G401.6 (cell line): ENCODE data around the gene CPXM1.
"Not testable (repeated sequence)": the region's sequence is repeated elsewhere in the genome, so short reads cannot be mapped to it uniquely, and the experiment has no call there.

Experiments used
- FAIRE-seq: peaks from 2 replicates; lab custom pipeline; 2012; peaks lifted over from hg19 to GRCh38; lab: Jason Lieb, UNC

The CPXM1 gene

DNA sequence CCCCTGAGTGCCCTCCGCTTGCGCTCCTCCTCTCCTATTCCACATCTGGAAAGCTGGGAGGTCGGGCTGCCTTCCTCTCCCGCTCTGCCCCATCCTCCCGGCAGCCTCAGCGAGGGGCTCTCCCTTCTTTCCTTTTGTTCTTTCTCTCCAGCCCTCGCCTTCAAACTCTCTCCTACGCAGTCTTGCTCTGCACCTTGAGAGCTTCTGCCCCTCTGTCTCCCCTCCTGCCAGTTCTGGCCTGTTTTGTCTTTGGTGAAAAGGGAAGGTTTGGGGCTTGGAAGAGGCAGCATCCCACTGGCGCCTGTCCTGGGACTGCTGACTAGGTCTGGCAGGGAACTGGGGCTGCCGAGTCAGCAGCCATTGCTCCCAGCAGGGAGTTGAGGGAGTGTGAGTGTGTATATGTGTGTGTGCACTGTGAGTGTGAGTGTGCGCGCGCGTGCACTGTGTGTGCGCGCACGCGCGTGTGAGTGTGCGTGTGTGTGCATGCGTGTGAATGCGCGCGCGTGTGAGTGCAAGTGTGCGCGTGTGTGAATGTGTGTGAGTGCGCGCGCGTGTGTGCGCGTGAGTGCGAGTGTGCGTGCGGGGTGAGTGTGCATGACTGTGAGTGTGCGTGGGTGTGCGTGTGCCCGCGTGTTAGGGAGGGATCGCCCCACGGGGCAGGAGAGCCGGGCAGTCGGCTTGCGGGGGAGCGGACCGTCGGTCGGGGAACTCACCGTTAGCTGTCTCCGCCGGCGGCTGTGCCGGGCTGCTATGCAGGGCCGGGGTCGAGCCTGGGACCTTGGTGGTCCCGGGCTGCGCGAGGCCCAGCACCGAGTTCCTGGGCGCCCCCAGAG is 523 bp downstream of the CPXM1 start:
- FAIRE-seq = no peak

DNA sequence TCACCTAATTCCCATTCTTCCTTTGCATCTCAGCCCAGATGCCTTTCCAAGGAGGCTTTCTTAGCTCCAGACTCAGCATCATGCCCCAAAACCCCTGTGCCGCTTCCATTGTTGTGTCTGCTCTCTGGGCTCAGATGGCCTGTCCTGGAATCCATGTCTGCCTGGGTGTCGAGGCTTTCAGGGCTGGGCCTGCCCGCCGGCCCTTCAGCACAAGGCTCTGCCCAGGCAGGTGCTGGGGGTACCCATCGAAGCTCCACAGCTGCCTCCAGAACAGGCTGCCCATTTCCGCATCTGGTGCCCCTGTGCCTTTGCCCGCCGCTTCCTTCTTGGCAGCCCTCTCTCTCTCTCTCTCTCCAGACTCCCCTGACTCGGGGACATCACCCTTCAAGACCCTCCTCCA is 1.2 kb downstream of the CPXM1 start:
- no peak for FAIRE-seq

DNA sequence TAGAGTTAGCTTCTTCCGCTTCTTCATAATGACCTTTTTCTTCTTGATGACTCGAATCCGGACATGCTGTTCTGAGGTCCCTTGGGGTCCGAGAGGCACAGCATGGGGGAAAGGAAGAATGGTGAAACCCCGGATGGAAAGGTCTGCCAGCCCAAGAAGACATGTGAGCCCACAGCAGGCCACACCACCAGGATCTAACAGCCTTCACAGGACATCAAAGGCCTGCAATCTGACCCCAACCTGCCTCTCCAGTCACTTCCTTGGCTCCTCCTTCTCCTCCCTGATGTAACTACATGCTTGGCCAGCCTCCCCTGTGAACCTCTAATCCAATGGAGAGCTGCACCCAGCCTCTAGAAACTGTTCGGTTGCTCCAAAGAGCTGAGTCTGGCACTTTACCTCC is 1.6 kb downstream of the CPXM1 start:
- FAIRE-seq = peak; percentile 6

DNA sequence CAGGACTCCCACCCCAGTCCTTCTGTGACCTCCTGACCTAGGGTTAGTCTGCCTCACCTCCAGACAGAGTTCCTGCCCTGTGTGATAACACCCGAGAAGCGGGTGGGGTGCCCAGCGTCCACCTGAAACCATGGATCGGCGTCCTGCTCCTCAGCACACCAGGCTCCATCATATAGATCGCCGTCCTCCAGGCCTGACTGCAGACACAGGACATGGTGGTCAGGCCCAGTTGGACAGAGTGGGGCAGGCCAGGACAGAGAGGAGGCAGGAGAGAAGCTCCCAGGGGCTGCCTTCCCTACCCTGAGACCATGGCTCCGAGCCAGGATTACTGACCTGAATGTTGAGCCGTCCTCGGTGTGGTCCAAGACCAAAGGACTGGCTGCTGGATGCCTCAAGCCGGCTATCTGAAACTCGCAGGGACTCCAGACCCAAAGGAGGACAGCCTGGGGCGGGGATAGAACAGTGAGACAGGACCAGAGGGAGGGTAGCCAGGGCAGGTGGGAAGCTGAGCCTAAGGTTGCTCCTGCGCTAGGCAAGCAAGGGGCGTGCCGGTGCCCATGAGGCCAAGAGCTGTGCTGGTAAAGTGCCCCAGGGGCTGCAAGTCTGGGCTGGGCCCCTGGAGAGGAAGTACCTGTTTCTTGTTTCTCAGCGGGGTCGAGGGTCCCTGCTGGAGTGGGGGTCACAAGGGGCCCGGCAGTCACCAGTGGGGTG is 2.2 kb downstream of the CPXM1 start:
- FAIRE-seq = no peak

DNA sequence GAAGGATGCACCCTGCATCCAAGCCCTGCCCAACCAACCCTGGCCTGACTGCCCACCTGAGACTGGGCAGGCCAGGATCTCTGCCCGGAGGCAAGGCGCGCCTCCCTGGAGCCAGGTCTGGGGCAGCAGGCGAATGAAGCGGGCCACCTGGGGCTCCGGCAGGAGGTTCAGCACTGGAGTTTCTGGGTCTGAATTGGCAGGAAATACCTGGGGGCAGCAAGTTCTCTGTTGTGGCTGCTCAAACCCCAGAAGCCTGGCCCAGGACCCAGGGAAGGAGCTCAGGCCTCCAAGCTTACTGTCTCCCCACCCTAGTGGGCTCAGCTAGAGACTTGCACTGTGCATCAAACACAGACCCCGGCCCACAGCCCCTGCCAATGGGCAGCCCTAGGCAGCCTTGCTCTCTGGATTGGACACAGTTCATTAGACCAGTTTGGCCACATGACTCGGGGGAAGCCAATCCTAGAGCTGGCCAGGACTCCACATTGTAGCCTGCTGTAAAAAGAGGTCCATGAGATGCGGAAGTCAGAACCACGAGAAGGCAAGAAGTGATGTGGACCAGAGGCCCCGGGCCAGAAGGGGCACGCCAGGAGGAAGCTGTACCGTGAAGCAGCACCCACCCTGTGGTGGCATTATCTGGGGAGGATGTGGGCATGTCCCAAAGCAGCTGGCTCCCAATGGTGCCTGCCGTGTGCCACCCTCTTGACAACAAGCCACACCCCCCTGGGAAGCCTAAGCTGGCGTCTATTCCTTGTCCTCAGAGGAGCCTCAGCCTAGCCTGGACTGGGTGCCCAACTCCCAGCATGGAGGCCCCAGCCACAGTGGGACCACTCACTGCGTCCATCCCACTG is 3.1 kb downstream of the CPXM1 start:
- FAIRE-seq = no peak

DNA sequence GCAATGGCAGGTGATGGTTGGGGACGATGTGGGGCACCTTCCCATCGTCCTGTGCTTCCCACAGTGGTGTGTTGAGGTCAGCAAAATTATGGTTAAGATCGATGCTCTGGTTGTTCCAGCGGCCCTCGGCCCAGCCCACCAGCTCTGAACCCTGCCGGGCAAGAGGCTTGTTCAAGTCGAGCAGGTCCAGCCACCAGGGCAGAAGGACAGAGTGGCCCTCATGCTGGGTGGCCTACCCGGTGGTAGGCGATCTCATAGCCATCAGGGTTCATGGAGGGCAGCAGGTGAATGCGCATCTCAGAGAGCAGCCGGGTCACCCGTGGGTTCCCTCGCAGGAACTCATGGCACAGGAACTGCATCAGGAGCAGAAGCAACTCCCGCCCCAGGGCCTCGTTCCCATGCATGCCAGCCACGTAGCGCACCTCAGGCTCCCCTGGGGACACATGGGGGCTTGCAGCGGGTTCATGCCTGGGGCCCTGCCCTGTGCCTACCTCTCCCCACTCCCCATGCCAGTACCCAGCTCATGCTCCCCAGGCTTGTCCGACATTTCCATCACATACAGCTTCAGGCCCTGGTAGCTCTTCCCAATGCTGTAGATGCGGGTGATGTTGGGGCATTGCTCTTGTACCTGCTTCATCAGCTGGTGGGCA is 4.3 kb downstream of the CPXM1 start:
- no peak for FAIRE-seq

DNA sequence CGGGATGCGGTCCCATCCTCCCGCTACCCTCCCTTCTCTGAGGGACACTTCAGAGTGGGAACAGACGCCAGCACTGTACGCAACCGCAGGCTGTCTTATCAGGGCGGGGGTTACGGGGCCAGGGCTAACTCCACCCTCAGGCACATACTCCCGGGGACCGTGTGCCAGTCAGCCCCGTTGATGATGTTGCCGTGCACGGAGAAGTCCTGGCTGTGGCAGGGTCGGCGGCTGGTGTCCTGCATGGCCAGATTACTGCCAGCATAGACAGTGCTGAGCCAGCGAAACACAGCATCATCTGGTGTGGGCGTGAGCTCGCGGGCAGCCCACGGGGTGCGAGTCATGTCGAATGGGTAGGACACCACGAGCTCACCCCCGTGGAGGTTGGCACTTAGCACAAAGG is 5.0 kb downstream of the CPXM1 start:
- no peak for FAIRE-seq

DNA sequence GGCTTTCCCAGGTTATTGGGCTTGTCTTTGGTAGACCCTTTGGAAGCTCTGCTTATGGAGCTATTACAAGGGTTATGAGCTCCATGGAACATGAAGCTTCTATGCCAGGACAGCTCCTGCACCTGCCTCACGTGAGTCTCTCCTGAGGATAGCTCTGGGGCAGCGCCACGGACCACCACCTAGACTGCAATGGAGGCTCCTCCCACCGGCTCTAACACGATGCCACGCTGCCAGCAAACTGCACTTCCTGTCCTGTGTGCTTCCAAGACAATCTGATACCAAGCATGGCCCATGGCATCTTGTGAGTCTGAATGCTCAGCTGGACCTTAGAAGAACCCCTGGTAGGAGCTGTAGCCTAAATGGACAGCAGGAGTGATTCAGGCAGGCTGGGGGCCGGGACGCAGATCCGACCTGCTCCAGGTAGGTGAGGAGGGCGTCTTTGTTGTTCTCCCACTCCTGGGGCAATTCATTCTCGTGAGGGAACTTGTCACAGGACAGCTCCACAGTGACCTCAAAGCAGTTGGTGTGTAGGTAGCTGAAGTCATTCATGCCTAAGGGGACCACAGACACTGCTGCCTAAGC is 5.5 kb downstream of the CPXM1 start:
- no peak for FAIRE-seq

DNA sequence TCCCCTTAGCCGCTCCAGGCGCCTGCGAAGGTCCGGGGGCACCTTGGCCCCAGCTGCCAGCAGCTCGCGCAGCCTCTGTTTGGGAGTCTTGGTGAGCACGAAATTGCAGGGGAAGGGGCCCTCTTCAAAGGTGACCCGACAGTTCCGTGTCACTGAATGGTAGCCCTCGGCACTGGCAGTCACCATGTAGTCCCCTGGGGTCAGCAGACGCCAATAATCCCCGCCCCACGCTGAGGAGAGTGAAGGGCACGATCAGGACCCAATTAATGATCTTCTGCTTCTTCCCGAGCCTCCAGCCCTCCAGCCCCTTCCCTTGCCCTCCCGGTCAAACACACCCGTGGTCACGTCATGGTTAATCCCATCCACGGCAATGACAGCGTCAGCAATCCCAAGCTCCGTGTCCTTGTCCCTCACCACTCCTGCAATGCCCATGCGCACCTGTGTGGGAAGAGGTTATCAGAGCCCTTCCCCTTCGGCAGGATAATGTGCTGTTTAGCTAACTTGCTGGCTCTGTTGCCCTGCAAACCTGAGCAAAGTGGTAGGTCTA is 6.2 kb downstream of the CPXM1 start:
- FAIRE-seq = no peak

DNA sequence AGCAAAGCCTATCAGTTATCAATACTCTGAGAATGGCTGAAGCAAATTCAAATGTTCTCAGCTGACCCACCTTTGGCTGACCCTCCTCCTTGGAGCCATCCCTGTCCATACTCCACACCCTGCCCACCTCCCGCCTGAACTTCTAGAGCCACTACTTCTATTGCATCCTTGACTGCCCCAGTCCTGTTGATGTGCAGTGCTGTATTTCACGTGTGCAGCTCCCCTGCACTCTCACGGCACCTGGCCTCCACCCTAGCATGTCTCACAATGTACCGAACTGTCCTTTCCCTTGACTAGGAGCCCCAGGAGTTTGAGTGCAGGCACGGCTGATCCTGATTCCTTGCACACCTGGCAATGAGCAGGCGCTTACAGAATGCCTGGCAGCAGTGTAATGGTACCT is 7.0 kb downstream of the CPXM1 start:
- no peak for FAIRE-seq

DNA sequence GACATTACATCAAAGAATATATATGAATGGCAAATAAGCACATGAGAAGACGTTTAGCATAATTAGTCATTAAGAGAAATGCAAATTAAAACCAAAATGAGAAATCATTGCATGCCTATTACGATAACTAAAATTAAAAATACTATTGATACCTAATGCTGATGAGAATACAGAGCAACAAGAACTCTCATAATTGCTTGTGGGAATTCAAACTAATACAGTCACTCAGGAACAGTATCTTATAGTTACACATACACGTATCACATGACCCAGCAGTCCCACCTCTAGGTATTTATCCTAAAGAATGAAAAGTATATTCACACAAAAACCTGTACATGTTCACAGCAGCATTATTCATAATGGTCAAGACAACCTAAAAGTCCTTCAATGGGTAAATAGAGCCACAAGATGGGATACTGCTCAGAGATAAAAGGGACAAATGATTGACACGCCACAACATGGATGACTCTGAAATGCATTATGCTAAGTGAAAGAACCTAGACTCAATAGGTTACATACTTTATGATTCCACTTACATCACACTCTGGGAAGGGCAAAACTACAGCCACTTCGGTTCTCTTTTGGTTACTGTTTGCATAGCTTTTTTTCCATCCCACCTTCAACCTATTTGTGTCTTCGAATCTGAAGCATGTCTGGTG is 16.4 kb downstream of the CPXM1 start:
- no peak for FAIRE-seq

DNA sequence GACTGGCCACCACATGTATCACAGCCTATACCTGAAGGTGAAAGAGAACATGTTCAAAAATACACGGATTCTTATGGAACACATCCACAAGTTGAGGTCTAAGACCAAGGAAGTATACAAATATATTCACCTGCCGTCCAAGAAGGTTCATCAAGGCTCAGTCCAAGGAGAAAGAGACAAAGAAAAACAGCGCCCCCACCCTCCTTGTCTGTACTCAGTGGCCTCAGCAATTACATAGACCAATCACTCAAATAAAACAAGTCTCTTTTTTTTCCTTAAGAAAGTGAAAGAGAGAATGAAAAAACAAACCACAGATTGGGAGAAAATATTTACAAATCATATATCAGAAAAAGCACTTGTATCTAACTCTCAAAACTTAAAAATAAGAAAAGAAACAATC is 19.5 kb downstream of the CPXM1 start:
- no peak for FAIRE-seq

DNA sequence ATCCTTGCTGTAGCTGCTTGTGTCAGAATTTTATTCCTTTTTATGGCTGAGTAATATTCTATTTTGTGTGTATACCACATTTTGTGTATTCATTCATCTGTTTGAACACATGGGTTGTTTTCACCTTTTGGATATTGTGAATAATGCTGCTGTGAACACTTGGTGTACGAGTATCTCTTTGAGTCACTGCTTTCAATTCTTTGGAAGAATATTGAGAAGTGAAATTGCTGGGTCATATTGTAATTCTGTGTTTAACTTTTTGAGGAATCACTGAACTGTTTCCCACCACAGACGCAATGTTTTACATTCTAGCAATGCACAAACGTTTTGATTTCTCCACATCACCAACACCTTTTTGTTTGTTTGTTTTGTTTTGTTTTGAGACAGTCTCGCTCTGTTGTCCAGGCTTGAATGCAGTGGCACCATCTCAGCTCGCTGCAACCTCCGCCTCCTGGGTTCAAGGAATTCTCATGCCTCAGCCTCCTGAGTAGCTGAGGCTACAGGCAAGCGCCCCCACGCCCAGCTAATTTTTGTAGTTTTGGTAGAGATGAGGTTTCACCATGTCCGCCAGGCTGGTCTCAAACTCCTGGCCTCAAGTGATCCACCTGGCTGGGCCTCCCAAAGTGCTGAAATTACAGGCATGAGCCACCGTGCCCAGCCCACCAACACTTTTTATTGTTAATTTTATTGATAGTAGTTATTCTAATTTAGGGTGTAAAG is 21.7 kb downstream of the CPXM1 start:
- no peak for FAIRE-seq

DNA sequence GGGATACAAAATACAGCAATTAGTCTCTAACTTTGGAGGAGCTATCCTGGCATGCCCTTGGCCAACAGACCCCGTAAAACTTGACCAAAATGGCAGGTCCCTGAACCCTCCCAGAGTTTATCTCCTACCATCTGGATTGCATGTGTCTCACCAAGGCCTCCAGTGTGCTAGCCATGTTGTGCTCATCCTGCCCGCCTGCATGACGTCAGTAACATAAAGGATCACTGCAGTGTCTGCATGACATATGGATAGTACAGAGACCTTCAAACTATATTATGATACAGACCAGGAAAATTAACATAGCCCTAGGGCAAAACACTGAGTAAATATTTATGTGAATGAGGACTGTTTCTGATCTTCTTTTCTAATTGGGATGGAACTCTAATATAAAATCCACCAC is 25.3 kb downstream of the CPXM1 start:
- FAIRE-seq = no peak

DNA sequence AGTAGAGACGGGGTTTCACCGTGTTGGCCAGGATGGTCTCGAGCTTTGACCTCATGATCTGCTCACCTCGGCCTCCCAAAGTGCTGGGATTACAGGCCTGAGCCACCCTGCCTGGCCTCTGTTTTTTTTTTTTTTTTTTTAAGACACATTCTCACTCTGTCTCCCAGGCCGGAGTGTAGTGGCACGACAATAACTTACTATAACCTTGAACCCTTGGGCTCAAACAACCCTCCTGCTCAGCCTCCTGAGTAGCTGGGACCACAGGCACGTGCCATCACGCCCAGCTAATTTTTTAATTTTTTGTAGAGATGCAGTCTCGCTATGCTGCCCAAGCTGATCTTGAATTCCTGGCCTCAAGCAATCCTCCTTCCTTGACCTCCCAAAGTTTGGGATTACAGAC is 26.6 kb downstream of the CPXM1 start:
- no peak for FAIRE-seq

DNA sequence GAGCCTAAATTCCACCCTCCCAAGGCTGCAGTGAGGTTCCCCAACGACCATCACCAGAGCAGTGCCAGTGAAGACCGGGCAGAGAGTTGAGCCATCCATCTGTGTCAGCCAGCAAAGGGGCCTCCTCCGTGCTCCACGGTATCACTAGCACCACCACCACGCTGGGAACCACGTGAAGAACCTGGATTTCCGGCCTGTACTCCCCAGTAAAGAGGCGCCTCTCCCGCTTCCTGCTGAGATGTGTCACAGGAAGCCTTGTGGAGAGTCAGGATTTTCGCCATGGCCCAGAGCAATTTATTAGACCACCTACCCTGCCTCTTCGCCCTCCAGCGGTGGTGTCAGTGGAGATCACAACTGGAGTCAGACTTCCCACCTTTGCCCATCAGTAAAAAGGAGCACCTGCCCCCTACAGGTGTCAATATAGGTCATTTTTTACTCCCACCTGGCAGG is 28.8 kb downstream of the CPXM1 start:
- FAIRE-seq = no peak

DNA sequence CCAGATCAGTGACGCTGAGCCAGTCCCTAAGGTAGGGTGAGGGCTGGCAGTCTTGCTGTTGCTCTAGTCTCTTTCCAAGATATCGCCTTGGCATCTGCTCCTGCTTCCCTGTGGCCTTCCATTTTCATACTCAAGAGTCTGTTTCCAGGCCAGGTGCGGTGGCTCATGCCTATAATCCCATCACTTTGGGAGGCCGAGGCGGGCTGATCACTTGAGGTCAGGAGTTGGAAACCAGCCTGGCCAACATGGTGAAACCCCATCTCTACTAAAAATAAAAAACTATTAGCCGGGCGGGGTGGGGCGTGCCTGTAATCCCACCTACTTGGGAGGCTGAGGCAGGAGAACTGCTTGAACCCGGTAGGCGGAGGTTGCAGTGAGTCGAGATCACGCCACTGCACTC is 30.3 kb downstream of the CPXM1 start:
- FAIRE-seq = not testable (repeated sequence)

DNA sequence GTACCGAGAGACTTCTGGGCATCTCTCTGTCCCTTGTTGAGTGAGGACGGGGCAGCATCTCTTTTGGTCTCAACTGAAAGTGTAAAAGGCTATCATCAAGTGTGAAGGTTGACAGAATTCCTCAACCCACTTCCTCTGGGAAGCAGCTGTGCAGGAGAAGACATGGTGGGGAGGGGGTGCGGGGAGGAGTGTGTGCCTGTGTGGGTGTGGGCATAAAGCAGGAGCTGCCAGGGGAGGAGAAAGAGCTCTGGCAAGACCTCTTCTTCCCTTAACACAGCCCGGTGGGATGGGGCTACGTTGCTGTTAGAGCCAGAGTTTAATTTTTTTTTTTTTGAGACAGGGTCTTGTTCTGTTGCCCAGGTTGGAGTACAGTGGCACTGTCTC is 31.8 kb downstream of the CPXM1 start:
- no peak for FAIRE-seq

DNA sequence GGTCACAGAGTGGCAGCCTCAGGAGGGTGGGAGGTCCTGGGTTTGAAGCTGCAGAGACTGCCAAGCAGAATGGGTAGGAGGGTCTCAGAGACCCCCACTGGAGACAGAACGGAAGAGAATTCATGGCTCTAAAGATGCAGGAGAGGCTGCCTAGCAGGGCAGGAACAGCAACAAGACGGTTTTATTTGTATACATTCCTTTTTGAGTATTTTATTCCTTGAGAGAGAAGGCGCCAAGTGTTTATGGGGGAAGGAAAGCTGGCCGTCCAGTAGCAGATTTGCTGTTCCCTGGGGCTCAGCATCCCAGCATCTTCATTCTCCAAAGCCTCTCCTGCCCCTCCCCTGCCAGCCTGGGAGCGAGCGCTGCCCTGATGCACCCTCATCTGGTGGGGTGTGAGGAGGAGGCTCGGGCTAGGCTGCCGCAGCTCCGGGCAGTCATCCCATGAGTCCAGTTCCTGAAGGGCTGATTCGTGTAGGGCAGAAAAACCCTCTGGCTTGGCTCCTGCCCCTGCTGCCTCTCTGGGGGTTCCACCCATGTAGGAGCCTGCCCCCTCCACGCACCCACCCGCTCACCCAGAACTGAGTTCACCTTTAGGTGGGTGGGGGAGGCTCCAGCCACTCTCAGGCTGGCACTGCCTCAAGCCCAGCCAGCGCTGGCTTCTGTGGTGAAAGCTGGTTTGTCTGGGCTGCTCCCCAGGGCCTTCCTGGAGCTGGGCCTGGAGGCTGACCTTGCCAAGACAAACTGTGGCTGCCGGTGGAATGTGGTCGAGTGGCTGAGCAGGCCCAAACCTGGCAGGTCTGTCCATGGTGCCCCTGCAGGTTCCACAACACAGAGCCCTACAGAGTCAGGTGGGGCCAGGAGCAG is 32.4 kb downstream of the CPXM1 start:
- FAIRE-seq = no peak

DNA sequence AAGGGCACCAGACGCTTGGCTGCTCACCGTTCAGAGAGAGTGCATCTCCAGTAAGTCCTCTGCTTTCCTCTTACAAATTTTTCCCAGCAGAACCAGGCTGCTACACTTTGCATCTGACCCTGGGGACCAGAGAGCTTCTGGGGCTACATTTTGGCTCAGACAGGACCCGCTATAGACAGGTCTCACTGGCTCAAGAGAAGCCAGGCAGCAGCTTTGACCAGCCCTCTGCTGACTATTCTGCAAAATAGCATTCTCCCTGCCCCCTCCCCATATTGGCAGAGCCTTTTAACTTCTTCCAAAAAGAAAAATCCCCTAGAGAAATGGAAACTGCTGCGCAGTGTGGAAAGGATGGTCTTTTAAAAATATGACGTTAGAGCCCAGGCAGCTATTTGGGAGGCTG is 37.2 kb downstream of the CPXM1 start:
- no peak for FAIRE-seq
